ENCODE results near the gene SHISA5. TPM values are rescaled to one million over a fixed set of nuclear protein-coding genes. Genes with fewer than 3 reads are reported as not detected.

The SHISA5 gene
- total RNA-seq, 1 donor from 2014 or later, result 163 TPM

Small RNA genes lying within 50 kb of the gene (microRNA-seq; reads per million reads assigned to microRNA genes)
- not detected for gene MIR6823 (ENCODE audit: borderline microRNAs expressed)

Other genes starting within 250 kb of the SHISA5 start
- gene NME6, start 202.8 kb downstream of the SHISA5 start, total RNA-seq, result 29.5 TPM
- gene SPINK8, start 170.5 kb downstream of the SHISA5 start, total RNA-seq, result not detected
- gene FBXW12, start 132.0 kb downstream of the SHISA5 start, total RNA-seq, result not detected
- gene PLXNB1, start 74.1 kb downstream of the SHISA5 start, total RNA-seq, result 103 TPM
- 11.4 TPM for gene CCDC51, start 64.1 kb downstream of the SHISA5 start, total RNA-seq
- 169 TPM for gene TMA7, start 63.9 kb downstream of the SHISA5 start, total RNA-seq
- 5.3 TPM for gene ATRIP, start 57.4 kb downstream of the SHISA5 start, total RNA-seq
- gene PFKFB4, start 52.6 kb upstream of the SHISA5 start, total RNA-seq, result 11.0 TPM
- gene UCN2, start 59.6 kb upstream of the SHISA5 start, total RNA-seq, result not detected
- 3.7 TPM for gene COL7A1, start 91.2 kb upstream of the SHISA5 start, total RNA-seq
- gene UQCRC1, start 105.5 kb upstream of the SHISA5 start, total RNA-seq, result 126 TPM
- gene TMEM89, start 117.6 kb upstream of the SHISA5 start, total RNA-seq, result not detected
- 19.9 TPM for gene SLC26A6, start 131.3 kb upstream of the SHISA5 start, total RNA-seq
- 1.2 TPM for gene CELSR3, start 158.7 kb upstream of the SHISA5 start, total RNA-seq
- gene NCKIPSD, start 181.7 kb upstream of the SHISA5 start, total RNA-seq, result 18.3 TPM
- 44.2 TPM for gene IP6K2, start 213.0 kb upstream of the SHISA5 start, total RNA-seq

Measured in upper lobe of right lung (tissue), 1 donor.